ENCODE measurements around the gene VWA2.

DNA sequence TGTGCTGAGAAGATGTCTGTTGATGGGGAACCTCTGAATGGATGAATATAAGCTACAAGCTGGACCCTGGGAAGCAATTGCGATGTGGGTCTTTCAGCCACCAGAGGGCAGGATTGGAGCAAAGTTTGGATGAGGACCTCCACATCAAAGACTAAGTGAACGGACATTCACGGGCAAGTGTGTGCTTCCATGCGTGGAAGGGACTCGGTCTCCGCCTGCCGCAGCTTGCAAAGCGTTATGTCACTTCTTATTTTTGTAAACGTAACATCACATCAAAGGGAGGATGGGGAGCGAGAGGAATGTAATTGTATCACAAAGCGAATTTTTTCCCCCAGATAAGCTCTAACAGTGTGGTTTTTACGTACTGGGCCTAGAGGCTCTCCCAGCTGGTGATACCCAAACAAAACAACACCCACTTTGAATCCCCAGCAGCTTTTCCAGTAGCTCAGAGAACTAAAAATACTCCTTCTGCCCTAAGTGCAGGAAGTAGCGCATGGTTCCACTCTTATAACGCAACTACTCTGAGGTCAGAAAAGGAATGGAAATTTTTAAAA, 65.0 kb downstream of the VWA2 start:
- peak; percentile 81 to 88 (median 85) for TF ChIP-seq CTCF (IDR thresholded peaks at IDR 0.05)
- no peak for TF ChIP-seq POLR2A (IDR thresholded peaks at IDR 0.05)

All from uterus (tissue), 2 donors.